Spleen (tissue), 11 donors: ENCODE data around the gene PRORP. TPM values are rescaled to one million over a fixed set of nuclear protein-coding genes. Genes with fewer than 3 reads are reported as not detected.
A peak's percentile ranks its signal among the peaks of the same experiment; 100 is the strongest.

Experiments used
- DNase-seq: peaks from one replicate; pipeline ENCODE4 v3.0.0-alpha.2; 2020
- H3K27ac ChIP-seq, 8 donors: fragments of 200-600 bp; sonication (generic) in 7 of 8; 1 replicate in 4 of 8; 2 replicates in 4 of 8; pipeline versions ENCODE4 v1.5.0 to v1.8.0; 2016 to 2021; ENCODE audit warnings: inconsistent platforms in 4 of 8, mild to moderate bottlenecking in 4 of 8, moderate library complexity in 1 of 8
- H3K27me3 ChIP-seq, 7 donors: fragments of 200-600 bp; sonication (generic) in 6 of 7; replicated peaks in 1 of 7; 1 replicate in 4 of 7; 2 replicates in 3 of 7; pipeline versions ENCODE4 v1.5.0 to v1.8.0; 2016 to 2021; ENCODE audit warnings: inconsistent platforms in 3 of 7, mild to moderate bottlenecking in 1 of 7
- H3K36me3 ChIP-seq, 6 donors: fragments of 200-600 bp; sonication (generic) in 5 of 6; 1 replicate in 4 of 6; 2 replicates in 2 of 6; pipeline versions ENCODE4 v1.5.0 to v1.8.0; 2016 to 2021; ENCODE audit warnings: inconsistent platforms in 2 of 6
- H3K4me1 ChIP-seq, 6 donors: fragments of 200-600 bp; sonication (generic) in 5 of 6; 1 replicate in 3 of 6; 2 replicates in 3 of 6; pipeline versions ENCODE4 v1.5.0 to v1.8.0; 2016 to 2021; ENCODE audit warnings: inconsistent platforms in 3 of 6
- H3K4me3 ChIP-seq, 8 donors: fragments of 200-600 bp; sonication (generic) in 7 of 8; 1 replicate in 4 of 8; 2 replicates in 4 of 8; pipeline versions ENCODE4 v1.5.0 to v1.8.0; 2016 to 2021; ENCODE audit warnings: inconsistent platforms in 4 of 8, mild to moderate bottlenecking in 4 of 8, moderate library complexity in 2 of 8
- H3K9me3 ChIP-seq, 8 donors: fragments of 200-600 bp; sonication (generic) in 7 of 8; 1 replicate in 4 of 8; 2 replicates in 4 of 8; pipeline versions ENCODE4 v1.5.0 to v1.8.0; 2016 to 2021; ENCODE audit warnings: inconsistent platforms in 4 of 8
- POLR2A ChIP-seq, 3 donors: fragments of 450-650 bp; IDR thresholded peaks; one replicate each; pipeline ENCODE4 v1.5.1; 2017; ENCODE audit warnings: antibody characterized with exemption in 3 of 3, mild to moderate bottlenecking in 1 of 3
- POLR2AphosphoS5 ChIP-seq, 3 donors: sonication (generic); formaldehyde crosslinking; IDR thresholded peaks; one replicate each; pipeline ENCODE4 v1.5.1; 2017; ENCODE audit warnings: antibody characterized with exemption in 3 of 3
- WGBS, 5 donors: extraction: QIAGEN DNeasy Blood & Tissue Kit in 3 of 5; methylation state at CpG; one replicate each; pipeline versions ENCODE4 v1.1.5 to v1.1.7; 2013 to 2018; 5-methylcytosine and 5-hydroxymethylcytosine counted together
- intact Hi-C: fragments of 100-400 bp; cut with DNase I; formaldehyde crosslinking; loops from one replicate; pipeline ENCODE4 v1.15.0; 2023; ENCODE audit warnings: low total_unique reads
- polyA plus RNA-seq, 3 donors: library from polyadenylated mRNA; stranded (reverse); fragments of 200-250 nt; gene quantifications; one replicate each; pipeline ENCODE4 v1.2.1, GENCODE V29; 2013
- total RNA-seq, 7 donors: library from RNA; depleted of rRNA in 3 of 7; stranded (reverse); fragments of >200 nt in 3 of 7; fragmentation: NEBNext Ultra II Directional in 4 of 7; extraction: Animal tissue kit (Norgen Biotek cat#: 25700) in 4 of 7; gene quantifications; one replicate each; pipeline versions ENCODE4 v1.1.0 to v1.2.1, GENCODE V29; 2016 to 2021
- TF ChIP-seq, protein P1 (sequence below), 11 experiments: fragments of 200-600 bp in 7 of 11; fragments of 450-650 bp in 4 of 11; sonication (generic) in 4 of 11; IDR thresholded peaks in 8 of 11; conservative IDR thresholded peaks in 3 of 11; 1 replicate in 7 of 11; 2 replicates in 4 of 11; pipeline versions ENCODE4 v1.4.0 to v1.8.0; 2016 to 2021; ENCODE audit warnings: antibody characterized with exemption in 11 of 11, inconsistent platforms in 4 of 11, mild to moderate bottlenecking in 1 of 11
- donor health status: healthy with polysubstance abuse.
- donor health status: DM: no; HTN: no; CAD: no; lungs with moderate emphysema.
- donor health status: DM: no; HTN: no; CAD: no.
- donor health status: Bipolar disorder and iron deficiency.
- donor health status: healthy.
- donor health status: DM: no; HTN: no; CAD: no.
- donor health status: DM: yes; HTN: yes; CAD: no.

The PRORP gene
- total and polyA plus RNA-seq, 10 donors = 11.5 to 45.6 (median 23.9) TPM

DNA sequence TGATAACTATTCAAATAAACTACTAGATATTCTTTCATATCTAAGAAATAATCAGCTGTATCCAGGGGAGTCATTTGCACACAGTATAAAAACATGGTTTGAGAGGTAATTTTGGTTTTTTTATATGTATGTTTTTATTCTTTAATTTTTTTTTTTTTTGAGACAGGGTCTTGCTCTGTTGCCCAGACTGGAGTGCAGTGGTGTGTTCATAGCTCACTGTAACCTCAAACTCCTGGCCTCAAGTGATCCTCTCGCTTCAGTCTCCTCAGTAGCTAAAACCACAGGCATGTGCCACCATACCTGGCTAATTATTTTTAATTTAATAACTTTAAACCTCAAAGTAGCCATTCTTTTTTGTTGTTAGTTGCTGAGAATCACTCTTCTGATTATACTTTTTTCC is 1.8 kb downstream of the PRORP start:
- H3K27me3 ChIP-seq = no peaks in the 10 kb centered on the region
- TF ChIP-seq POLR2AphosphoS5 (IDR thresholded peaks at IDR 0.05) (no peak), POLR2A (IDR thresholded peaks at IDR 0.05) (no peak)
- TF ChIP-seq, protein P1, sequence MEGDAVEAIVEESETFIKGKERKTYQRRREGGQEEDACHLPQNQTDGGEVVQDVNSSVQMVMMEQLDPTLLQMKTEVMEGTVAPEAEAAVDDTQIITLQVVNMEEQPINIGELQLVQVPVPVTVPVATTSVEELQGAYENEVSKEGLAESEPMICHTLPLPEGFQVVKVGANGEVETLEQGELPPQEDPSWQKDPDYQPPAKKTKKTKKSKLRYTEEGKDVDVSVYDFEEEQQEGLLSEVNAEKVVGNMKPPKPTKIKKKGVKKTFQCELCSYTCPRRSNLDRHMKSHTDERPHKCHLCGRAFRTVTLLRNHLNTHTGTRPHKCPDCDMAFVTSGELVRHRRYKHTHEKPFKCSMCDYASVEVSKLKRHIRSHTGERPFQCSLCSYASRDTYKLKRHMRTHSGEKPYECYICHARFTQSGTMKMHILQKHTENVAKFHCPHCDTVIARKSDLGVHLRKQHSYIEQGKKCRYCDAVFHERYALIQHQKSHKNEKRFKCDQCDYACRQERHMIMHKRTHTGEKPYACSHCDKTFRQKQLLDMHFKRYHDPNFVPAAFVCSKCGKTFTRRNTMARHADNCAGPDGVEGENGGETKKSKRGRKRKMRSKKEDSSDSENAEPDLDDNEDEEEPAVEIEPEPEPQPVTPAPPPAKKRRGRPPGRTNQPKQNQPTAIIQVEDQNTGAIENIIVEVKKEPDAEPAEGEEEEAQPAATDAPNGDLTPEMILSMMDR (IDR thresholded peaks at IDR 0.05 in 8 of 11, conservative IDR thresholded peaks at IDR 0.05 in 3 of 11) = no peak
- no peak overlapping the region for H3K27ac ChIP-seq
- intact Hi-C loops = no loop called here
- H3K36me3 ChIP-seq = peaks cover 0 to 31% (median 7%) of the 10 kb centered on the region in 6 donors
- H3K4me3 ChIP-seq = peak overlapping the region in 1 of 8 donors; percentile 70
- no peaks in the 10 kb centered on the region for H3K9me3 ChIP-seq
- no peak for DNase-seq
- 58 to 86% (median 73%) methylated on average over 1 of the region's 1 CpG for WGBS, 5 donors
- H3K4me1 ChIP-seq = peaks cover 20 to 83% (median 55%) of the 10 kb centered on the region in 6 donors

DNA sequence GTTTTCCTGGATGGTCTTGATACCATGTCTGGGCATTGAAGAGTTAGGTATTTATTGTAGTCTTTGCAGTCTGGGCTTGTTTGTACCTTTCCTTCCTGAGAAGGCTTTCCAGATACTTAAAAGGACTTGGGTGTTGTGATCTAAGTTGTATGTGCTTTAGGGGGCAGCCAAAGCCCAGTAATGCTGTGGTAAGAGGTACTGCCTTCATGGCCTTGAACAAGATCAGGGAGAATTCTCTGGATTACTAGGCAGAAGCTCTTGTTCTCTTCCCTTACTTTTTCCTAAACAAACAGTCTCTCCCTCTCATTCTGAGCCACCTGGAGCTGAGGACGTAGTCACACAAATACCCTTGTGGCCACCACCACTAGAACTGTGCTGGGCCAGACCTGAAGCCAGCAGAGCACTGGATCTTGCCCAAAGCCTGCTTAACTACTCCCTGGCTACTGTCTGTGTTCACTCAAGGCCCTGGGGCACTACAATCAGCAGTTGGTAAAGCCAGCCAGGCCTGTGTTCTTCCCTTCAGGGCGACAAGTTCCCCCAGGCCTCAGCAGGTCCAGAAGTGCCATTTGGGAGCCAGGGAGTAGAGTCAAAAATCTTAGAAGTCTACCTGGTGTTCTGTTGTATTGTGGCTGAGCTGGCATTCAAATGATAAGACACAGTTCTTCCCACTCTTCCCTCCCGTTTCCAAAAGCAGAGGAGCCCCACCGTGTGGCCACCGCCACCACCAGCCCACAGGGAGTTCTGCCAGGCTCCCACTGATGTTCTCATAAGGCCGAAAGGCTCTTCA is 11.4 kb downstream of the PRORP start:
- no peak for TF ChIP-seq POLR2A (IDR thresholded peaks at IDR 0.05)
- TF ChIP-seq, protein P1 (IDR thresholded peaks at IDR 0.05 in 8 of 11, conservative IDR thresholded peaks at IDR 0.05 in 3 of 11) = no peak
- no peak for TF ChIP-seq POLR2AphosphoS5 (IDR thresholded peaks at IDR 0.05)
- H3K27me3 ChIP-seq = no peaks in the 10 kb centered on the region
- 81 to 84% (median 82%) methylated on average over 6 of the region's 6 CpGs for WGBS, 5 donors
- no peak overlapping the region for H3K27ac ChIP-seq
- peaks cover 0 to 32% (median 0%) of the 10 kb centered on the region in 6 donors for H3K4me1 ChIP-seq
- no peak for DNase-seq
- H3K9me3 ChIP-seq = peaks cover 0 to 8% (median 3%) of the 10 kb centered on the region in 8 donors
- intact Hi-C loops = no loop called here
- no peak overlapping the region for H3K4me3 ChIP-seq
- H3K36me3 ChIP-seq = peaks cover 2 to 89% (median 19%) of the 10 kb centered on the region in 6 donors

DNA sequence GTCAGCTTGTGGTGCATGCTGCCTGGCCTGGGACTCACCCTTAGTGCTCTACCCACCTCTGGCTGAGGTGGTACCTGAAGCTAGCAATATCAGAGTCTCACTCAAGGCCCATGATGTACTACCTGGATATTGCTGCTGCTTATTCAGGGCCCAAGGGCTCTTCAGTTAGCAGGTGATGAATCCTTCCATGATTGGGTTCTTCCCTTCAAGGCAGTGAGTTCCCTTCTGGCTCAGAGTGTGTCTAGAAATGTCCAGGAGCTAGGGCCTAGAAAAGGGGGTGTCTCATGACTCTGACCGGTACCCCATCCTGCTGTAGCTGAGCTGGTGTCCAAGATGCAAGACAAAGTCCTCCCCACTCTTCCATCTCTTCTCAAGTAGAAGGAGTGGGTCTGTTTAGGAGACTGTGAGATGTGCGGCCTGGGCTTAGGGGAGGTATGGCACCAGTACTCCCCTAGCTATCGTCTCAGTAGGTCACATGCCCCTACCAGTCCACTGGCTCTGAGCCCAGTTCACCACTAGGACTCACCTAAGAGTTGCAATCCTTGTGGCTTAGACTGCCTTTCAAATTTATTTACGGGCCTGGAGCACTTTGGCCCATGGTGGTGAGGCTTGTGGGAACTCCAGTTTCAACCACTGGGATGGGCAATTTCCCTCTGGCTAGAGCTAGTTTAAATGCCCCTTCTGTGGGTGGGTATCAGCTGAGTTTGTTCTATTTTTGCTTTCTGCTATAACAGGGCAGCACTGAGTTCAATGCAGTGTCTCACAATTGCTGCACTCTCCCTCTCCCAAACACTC is 12.2 kb downstream of the PRORP start:
- intact Hi-C loops = no loop called here
- peaks cover 0 to 32% (median 0%) of the 10 kb centered on the region in 6 donors for H3K4me1 ChIP-seq

More for the DNA sequence above, 12.2 kb downstream of the PRORP start:
- TF ChIP-seq POLR2A (IDR thresholded peaks at IDR 0.05) (no peak), POLR2AphosphoS5 (IDR thresholded peaks at IDR 0.05) (no peak)
- TF ChIP-seq, protein P1 (IDR thresholded peaks at IDR 0.05 in 8 of 11, conservative IDR thresholded peaks at IDR 0.05 in 3 of 11) = no peak
- peaks cover 2 to 88% (median 19%) of the 10 kb centered on the region in 6 donors for H3K36me3 ChIP-seq
- H3K27ac ChIP-seq = no peak overlapping the region
- H3K9me3 ChIP-seq = peaks cover 0 to 8% (median 3%) of the 10 kb centered on the region in 8 donors
- 77 to 95% (median 92%) methylated on average over 4 of the region's 4 CpGs for WGBS, 5 donors
- no peak overlapping the region for H3K4me3 ChIP-seq
- H3K27me3 ChIP-seq = no peaks in the 10 kb centered on the region
- DNase-seq = no peak
